Psoas muscle (tissue), 8 donors: Measurements from ENCODE around the gene OCA2. TPM values are rescaled to one million over a fixed set of nuclear protein-coding genes. Genes with fewer than 3 reads are reported as not detected.

Experiments
- ATAC-seq, 4 donors: fragments of 200-7000 bp; cut with Tn5 transposase; one replicate each; pipeline ENCODE4 v1.9.1; 2020; ENCODE audit warnings: moderate library complexity in 3 of 4, mild to moderate bottlenecking in 2 of 4
- DNase-seq, 2 donors: peaks; one replicate each; pipeline ENCODE4 v3.0.0-alpha.2; 2020
- H3K27ac ChIP-seq: fragments of 200-600 bp; one replicate; pipeline ENCODE4 v1.8.0; 2022
- H3K27me3 ChIP-seq, 3 donors: fragments of 200-600 bp in 1 of 3; one replicate each; pipeline versions ENCODE4 v1.6.1 to v1.8.0; 2013 to 2022; ENCODE audit warnings: low read length in 2 of 3, mild to moderate bottlenecking in 2 of 3, moderate library complexity in 1 of 3; ENCODE audit not compliant: insufficient read depth in 3 of 3
- H3K36me3 ChIP-seq, 2 donors: fragments of 200-600 bp in 1 of 2; one replicate each; pipeline versions ENCODE4 v1.6.1 to v1.8.0; 2013 to 2022; ENCODE audit warnings: low read depth in 1 of 2, mild to moderate bottlenecking in 1 of 2, moderate library complexity in 1 of 2; ENCODE audit not compliant: insufficient read depth in 1 of 2
- H3K4me1 ChIP-seq: fragments of 200-600 bp; one replicate; pipeline ENCODE4 v1.8.0; 2022
- H3K4me3 ChIP-seq: fragments of 200-600 bp; one replicate; pipeline ENCODE4 v1.8.0; 2022; ENCODE audit warnings: mild to moderate bottlenecking
- H3K9me3 ChIP-seq: fragments of 200-600 bp; one replicate; pipeline ENCODE4 v1.8.0; 2022
- WGBS, 3 donors: extraction: QIAGEN DNeasy Blood & Tissue Kit; methylation state at CpG; one replicate each; pipeline versions ENCODE4 v1.1.6 to v1.1.7; 2013; 5-methylcytosine and 5-hydroxymethylcytosine counted together
- intact Hi-C, 2 donors: fragments of 100-400 bp; cut with DNase I; formaldehyde crosslinking; loops; one replicate each; pipeline versions ENCODE4 v1.11.0 to v1.14.2; 2022
- polyA plus RNA-seq, 3 donors: library from polyadenylated mRNA; stranded (reverse); fragments of 200-250 nt; gene quantifications; one replicate each; pipeline ENCODE4 v1.2.3, GENCODE V29; 2013
- total RNA-seq, 4 donors: library from RNA; stranded (reverse); fragmentation: NEBNext Ultra II Directional in 2 of 4; extraction: Animal tissue kit (Norgen Biotek cat#: 25700) in 2 of 4; gene quantifications; one replicate each; pipeline versions ENCODE4 v1.2.1 to v1.2.4, GENCODE V29; 2021 to 2023
- TF ChIP-seq, protein P1 (sequence below): fragments of 200-600 bp; IDR thresholded peaks from one replicate; pipeline ENCODE4 v1.8.0; 2022; ENCODE audit warnings: antibody characterized with exemption
- donor health status: healthy with polysubstance abuse.
- donor health status: DM: no; HTN: no; CAD: no; lungs with moderate emphysema.
- donor health status: Bipolar disorder and iron deficiency.
- donor health status: healthy.
- donor health status: DM: yes; HTN: yes; CAD: no.
- donor health status: DM: no; HTN: no; CAD: no.
- donor health status: DM: no; HTN: no; CAD: no.
- donor health status: DM: yes; HTN: yes; CAD: no.

OCA2 gene
- total and polyA plus RNA-seq, 7 donors, result 0.03 to 0.52 (median 0.17) TPM; not detected in 2

DNA sequence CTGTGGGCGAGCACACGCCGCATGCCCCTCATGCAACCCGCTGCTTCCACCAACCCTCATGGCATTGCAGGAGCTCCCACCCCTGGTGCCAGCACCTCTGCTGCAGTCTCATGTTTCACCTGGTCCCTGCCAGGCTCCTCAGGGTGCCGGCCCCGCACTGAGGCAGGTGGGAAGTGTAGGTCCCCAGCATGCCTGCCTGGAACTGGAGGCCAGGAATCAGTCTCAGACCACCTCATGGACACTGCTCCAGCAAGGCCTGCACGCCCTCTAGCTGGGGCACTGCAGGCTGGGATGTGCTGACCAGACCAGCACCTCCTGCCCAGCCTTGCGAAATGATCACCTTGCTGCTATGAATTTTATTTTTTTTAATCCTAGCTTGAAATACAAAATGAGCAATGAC lies 39.1 kb downstream of the OCA2 start:
- Histone ChIP-seq H3K4me1 (no peaks in the 10 kb centered on the region), H3K9me3 (peaks cover 7% of the 10 kb centered on the region), H3K27me3 (no peaks in the 10 kb centered on the region), H3K4me3 (no peak overlapping the region), H3K27ac (no peak overlapping the region), H3K36me3 (no peaks in the 10 kb centered on the region)
- intact Hi-C loops, result no loop called here
- 81 to 92% (median 88%) methylated on average over 8 of the region's 8 CpGs for WGBS, 3 donors
- DNase-seq (no peak), ATAC-seq (no peak)
- TF ChIP-seq, protein P1, sequence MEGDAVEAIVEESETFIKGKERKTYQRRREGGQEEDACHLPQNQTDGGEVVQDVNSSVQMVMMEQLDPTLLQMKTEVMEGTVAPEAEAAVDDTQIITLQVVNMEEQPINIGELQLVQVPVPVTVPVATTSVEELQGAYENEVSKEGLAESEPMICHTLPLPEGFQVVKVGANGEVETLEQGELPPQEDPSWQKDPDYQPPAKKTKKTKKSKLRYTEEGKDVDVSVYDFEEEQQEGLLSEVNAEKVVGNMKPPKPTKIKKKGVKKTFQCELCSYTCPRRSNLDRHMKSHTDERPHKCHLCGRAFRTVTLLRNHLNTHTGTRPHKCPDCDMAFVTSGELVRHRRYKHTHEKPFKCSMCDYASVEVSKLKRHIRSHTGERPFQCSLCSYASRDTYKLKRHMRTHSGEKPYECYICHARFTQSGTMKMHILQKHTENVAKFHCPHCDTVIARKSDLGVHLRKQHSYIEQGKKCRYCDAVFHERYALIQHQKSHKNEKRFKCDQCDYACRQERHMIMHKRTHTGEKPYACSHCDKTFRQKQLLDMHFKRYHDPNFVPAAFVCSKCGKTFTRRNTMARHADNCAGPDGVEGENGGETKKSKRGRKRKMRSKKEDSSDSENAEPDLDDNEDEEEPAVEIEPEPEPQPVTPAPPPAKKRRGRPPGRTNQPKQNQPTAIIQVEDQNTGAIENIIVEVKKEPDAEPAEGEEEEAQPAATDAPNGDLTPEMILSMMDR, result no peak

DNA sequence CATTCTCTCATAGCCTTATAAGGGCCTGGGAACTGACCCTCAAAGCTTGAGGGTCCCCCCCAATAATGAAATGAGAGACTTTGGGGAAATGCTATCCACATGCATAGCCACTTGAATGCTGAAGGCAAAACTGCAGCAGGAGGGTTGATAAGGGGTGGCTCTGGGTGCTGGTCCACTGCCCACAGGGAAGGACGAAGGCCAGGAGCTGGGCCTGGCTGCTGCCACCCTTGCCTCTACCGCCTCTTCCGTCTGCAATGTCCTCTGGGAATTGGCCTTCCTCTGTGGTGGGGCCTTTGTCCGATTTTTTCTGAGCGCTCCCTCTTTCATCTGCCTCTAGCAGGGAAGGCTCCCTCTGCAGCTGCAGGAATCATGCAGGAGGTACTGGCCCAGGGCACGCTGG lies 41.0 kb downstream of the OCA2 start:
- WGBS, 3 donors, result 77 to 94% (median 85%) methylated on average over 6 of the region's 6 CpGs
- no peak for ATAC-seq
- H3K9me3 ChIP-seq, result no peaks in the 10 kb centered on the region

DNA sequence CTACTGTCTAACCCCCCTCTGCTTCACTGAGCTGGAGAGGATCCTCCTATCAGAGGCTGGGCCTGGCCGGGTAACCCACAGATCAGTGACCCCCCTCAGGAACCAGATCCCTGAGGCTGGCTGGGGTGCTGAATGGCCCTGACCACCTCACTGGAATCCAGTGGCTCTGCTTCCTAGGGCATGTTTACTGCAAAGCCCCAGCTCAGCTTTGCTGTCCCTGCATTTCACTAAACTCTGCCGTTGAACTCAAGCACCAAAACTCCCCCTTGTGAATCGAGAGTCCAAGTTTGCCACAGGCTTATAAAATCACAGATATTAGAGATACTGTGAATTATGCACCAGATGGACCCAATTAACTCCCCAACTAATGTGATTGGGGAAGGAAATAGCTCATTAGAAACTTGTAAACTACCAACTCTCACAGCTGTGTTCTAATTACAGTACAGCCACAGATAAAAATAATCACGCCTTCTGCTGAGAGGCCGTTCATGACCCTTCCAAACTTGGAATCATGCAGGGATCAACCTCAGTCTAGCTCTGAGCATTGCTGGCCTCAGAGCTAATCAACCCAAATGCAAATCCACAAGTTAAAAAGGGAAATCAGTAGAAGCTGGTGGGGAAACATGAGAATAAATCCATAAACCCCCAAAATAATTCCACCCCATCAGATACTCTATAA lies 47.0 kb downstream of the OCA2 start:
- DNase-seq (no peak), ATAC-seq (no peak)
- Histone ChIP-seq H3K36me3 (no peaks in the 10 kb centered on the region), H3K9me3 (peaks cover 10% of the 10 kb centered on the region), H3K27ac (no peak overlapping the region), H3K27me3 (no peaks in the 10 kb centered on the region), H3K4me3 (no peak overlapping the region), H3K4me1 (no peaks in the 10 kb centered on the region)
- WGBS, 3 donors, result 25 to 32% (median 28%) methylated on average over 5 of the region's 5 CpGs
- intact Hi-C loops, result no loop called here
- TF ChIP-seq, protein P1, result no peak

More for the DNA sequence above, 41.0 kb downstream of the OCA2 start:
- H3K4me3 ChIP-seq, result no peak overlapping the region
- no peak overlapping the region for H3K27ac ChIP-seq
- TF ChIP-seq, protein P1, result no peak
- no peaks in the 10 kb centered on the region for H3K36me3 ChIP-seq
- DNase-seq, result no peak
- intact Hi-C loops, result no loop called here
- no peaks in the 10 kb centered on the region for H3K27me3 ChIP-seq
- no peaks in the 10 kb centered on the region for H3K4me1 ChIP-seq

DNA sequence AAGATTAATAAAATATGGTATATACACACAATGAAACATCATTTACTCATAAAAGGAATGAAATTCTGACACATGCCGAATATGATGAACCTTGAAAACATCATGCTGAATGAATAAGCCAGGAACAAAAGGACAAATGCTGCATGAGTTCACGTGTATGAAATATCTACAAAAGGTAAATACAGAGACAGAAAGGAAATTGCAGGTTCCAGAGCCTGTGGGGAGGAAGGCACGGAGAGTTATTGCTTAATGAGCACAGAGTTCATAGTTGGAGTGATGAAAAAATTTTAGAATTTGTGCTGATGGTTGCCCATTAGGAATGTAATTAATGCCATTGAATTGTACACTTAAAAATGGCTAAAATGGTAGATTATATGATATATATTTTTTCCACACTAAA lies 49.5 kb downstream of the OCA2 start:
- ATAC-seq, result no peak
- intact Hi-C loops, result no loop called here
- Histone ChIP-seq H3K4me3 (no peak overlapping the region), H3K27ac (no peak overlapping the region), H3K4me1 (no peaks in the 10 kb centered on the region), H3K36me3 (no peaks in the 10 kb centered on the region), H3K27me3 (no peaks in the 10 kb centered on the region), H3K9me3 (peaks cover 10% of the 10 kb centered on the region)
- no peak for DNase-seq
- WGBS, 3 donors, result 80 to 87% (median 87%) methylated on average over 3 of the region's 3 CpGs
- TF ChIP-seq, protein P1, result no peak

DNA sequence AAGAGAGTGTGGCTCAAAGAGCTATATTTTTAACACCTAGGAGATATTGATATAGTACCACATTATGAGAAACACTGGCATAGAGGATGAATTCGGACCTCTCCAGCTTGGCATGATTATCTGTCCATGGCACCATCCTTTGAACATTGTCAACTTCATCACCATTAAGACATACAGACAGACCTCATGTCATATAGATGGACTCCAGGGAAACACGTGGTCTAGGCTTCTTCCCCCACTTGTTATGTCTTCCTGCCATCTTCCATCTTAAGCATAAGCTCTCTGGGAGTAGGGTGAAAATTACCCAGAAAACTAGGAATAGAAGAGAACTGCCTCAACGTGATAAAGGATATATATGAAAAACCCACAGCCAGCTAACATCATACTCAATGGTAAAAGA lies 51.8 kb downstream of the OCA2 start:
- ATAC-seq, result no peak
- intact Hi-C loops, result no loop called here
- Histone ChIP-seq H3K27me3 (no peaks in the 10 kb centered on the region), H3K36me3 (no peaks in the 10 kb centered on the region), H3K27ac (no peak overlapping the region), H3K4me1 (no peaks in the 10 kb centered on the region), H3K9me3 (peaks cover 10% of the 10 kb centered on the region), H3K4me3 (no peak overlapping the region)
- WGBS, 3 donors, result 72 to 79% (median 77%) methylated on average over 3 of the region's 3 CpGs
- TF ChIP-seq, protein P1, result no peak
- DNase-seq, result no peak
